ENCODE results near the gene SEC63.

Gene SEC63

GRCh38 chr6:107853230-107853629, 104.8 kb downstream of the SEC63 start:
- no peak for DNase-seq

DNA sequence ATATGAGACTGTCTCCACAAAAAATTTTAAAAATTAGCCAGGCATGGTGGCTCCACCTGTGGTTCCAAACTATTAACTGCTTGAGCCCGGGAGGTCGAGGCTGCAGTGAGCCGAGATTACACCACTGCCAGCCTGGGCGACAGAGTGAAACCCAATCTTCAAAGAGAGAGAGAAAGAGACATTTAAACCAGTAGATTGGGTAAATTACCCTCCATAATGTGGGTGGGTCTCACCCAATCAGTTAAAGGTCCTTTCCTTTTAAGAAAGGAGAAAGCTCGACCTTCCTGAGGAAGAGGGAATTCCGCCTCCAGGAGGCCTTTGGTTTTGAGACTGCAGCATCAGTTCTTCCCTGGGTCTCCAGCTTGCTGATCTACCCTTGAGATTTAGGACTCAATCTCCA, 108.7 kb downstream of the SEC63 start:
- no peak for DNase-seq

DNA sequence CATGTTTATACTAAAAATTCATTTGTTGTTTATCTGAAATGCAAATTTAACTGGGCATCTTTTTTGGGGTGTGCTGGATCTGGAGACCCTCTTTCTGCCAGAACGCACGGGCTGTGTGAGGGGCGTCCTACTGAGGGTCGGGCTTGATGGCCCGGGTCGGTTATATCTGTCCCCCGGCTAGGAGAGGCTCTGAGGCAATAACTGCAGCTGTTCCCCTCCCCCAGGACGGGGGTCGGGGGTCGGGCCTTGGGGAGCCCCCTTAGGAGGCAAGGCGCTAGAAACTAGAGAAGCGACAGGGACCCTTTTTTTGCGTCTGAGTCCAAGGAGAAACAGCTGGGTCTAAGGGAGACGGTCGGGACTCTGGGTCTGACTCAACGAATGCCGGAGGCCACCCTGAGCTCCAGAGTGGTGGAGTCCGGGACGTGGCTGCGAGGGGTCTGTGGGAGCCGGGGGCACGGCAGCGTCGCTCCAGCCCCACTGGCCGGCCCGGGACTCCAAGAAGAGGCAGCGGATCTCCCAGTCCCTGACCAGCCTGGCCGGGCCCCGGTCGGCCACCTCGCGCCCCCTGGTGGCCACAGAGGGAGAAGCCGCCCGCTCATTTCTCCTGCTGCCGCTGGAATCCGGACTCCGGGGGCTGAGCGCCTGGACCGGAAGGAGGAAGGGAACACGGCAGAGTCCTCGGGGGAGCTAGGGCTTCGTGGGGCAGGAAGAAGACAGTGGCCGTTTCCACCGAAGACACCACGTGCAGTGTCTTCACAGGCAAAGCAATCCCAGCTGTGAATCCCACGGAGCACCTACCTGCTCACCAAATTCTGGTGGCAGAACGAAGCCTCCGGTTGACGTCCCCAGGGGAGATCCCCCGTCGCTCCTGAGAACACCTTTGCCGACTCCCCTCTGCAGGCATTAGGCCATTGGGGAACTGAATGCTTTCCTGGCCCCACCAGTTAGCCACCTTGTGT, 109.9 kb downstream of the SEC63 start:
- DNase-seq, result peak; percentile 73

DNA sequence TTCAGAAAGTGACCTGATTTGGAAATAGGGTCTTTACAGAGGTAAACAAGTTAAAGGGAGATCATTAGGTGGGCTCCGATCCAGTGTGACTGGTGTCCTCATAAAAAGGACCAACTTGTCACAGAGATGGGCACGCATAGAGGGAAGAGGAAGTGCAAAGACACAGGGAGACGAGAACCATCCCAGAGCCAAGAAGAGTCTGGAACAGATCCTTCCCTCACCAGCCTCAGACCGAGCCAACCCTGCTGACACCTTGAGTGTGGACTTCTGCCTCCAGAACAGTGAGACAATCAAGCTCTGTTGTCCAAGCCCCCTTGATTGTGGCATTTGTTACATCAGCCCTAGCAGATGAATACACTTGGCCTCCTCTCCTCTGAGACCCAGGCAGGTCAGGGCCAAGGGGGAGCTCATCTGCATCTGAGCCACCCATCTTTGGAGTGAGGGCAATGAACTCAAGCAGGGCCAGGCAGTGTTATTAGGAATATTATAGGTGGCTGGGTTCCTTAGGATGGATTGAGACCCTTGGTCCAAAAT, 111.7 kb downstream of the SEC63 start:
- no peak for DNase-seq

DNA sequence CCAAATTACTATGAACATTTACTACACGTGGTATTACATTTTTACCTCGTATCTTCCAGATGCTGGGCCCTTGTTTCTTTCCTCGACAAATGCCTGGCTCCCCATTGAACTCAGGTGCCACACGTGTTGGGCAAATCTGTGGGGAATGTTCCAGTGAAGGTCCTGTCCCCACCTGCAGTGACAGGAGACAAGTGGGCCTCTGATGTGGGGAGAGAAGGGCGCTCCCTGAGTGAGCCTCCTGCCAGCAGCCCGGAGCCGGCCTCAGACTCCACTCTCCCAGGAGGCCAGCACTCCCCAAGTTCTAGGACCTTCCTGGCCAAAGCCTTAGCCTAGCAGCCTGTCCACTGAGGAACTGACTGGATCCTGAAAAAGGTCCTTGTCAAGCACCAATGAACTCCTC, 112.2 kb downstream of the SEC63 start:
- no peak for DNase-seq

DNA sequence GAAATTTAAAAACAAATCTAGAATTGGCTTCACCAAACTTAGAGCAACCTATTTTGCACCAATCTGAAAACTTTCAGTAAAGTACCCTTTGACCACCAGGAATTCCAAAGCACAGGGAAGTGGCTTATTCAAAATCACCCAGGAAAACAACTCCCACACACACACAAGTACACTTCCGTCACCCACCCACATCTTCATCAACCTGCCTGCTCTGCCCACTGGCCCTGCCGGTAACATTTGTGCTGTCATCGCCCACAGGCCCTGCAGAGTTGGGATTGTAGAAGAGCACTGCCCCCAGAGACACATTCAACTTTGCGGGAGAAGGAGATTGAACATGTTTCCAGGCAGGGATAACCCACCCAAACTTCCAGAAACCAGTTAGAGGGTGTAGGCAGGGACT, 114.6 kb downstream of the SEC63 start:
- DNase-seq, result peak; percentile 18

GRCh38 chr6:107841275-107841670, 116.7 kb downstream of the SEC63 start:
- DNase-seq, result no peak

GRCh38 chr6:107840636-107841274, 117.3 kb downstream of the SEC63 start:
- no peak for DNase-seq

GRCh38 chr6:107833136-107833535, 124.9 kb downstream of the SEC63 start:
- no peak for DNase-seq

DNA sequence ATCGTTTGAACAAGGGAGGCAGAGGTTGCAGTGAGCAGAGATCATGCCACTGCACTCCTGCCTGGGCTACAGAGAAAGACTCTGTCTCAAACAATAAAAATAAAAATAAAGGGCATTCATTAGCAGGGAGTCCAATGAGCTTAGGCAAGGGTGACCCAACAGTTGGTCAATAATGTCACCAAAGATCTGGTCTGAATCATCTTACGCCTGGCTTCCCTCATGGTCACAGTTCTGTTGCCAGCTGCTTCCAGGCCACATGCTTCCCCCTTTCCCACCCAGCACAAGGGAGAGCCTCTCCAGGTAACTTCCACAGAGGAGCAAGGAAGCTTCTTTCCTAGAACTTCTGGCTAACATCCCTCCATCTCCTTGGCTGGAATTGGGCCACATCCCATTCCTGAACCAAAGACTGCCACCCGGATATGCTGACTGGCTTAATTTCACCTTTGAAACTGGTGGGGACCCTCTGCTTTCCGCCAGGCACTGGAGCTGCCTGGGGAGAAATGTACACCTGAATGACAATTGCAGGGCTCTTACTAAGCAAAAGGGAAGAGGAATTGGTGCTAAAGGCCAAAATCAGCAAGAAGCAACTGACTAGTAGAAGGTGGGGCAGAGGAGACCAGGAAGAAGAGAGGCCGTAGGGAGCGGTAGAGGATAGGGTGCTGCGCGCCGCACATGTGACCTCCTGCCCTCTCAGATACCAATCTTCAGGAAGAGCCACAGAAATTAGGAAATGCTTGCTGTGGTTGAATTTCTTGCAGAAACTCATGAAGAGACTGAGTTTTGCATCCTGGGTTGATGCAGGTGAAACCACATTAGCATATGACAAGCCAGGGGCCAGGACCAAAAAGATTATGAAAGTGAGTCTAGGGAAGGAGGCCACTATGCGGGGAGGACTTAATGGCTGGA, 125.6 kb downstream of the SEC63 start:
- DNase-seq, result no peak

DNA sequence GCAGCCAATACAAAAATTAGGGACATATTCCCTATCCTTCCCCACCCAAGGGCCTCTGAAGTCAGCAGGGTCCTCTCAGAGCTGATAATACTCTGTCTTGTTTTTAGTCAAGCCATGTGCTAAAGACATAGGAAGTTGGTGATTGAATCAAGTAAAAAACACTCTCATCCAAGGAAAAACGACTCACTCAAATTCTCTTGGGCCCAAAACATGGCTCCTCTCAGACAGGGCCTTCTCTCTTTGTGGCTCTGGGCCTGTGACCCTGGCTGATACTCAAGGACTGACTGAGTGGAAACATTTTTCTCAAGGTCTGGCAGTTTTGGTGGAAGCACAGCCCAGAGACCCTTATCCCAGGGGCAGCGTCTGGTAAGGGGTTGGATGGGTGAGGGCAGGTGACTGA, 127.9 kb downstream of the SEC63 start:
- DNase-seq, result no peak

GRCh38 chr6:107827541-107827940, 130.5 kb downstream of the SEC63 start:
- no peak for DNase-seq

DNA sequence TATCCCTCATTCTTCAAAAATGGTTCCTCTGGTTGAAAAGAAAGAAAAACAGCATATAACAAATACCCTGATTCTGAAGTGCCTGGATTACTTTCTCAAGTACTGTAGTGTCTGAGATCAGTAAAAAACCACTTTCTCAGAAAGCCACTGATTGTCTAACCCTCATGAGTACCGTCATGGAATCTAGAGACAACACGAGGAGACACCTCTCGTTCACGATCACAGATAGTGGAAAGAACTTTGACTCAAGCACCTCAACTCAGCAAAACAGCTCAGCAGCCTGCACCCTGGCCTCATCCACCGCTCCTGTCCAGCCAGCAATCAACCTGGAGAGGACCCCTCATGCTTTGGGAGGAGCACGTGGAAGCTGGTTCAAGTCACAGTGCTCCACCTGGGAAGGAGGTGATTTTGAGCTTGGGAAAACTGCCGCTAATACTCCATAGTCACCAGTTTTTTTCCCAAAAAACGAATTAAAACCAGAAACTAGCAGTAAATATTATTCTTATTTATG, 134.9 kb downstream of the SEC63 start:
- peak; percentile 62 for DNase-seq

GRCh38 chr6:107822176-107823046, 135.6 kb downstream of the SEC63 start:
- DNase-seq, result peak; percentile 48

DNA sequence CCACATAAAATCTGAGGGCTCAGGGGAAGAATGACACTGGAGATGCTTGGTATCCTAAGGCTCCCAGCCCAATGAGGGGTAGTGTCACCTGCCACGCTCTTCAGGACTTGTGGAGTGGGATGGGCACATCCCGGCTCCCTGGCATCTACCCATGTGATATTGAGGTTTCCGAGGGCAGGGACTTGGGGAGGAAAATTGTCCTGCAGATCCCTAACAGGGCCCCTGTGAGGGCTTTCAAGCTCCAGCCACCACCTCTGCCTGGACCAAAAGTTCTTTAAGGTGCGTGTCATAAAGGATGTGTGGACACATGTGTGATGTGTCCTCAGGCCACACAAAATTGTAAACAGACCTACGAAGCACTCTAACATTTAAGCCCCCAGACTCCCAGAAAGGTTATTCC, 136.4 kb downstream of the SEC63 start:
- no peak for DNase-seq

- DNase-seq, result peak; percentile 44
Observed at GRCh38 chr6:107820338-107821261, 137.4 kb downstream of the SEC63 start.

DNA sequence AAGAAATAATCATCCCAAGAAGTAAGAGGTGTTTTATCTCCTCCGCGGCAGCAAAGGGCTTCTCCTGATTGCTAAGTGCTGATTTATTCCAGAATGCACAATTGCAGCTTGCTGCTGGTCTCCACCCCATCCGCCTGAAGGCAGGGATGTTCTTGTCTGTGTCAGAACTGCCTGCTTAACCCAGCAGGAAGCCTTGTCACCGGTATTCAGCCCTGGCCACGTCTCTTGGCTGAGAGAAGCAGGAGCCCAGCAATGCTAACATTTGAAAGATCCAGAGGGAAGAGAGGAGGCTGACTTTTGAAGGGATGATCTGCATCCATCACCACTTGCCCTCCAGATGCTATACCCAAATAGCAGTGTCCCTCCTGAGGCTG, 138.1 kb downstream of the SEC63 start:
- DNase-seq, result peak; percentile 33

DNA sequence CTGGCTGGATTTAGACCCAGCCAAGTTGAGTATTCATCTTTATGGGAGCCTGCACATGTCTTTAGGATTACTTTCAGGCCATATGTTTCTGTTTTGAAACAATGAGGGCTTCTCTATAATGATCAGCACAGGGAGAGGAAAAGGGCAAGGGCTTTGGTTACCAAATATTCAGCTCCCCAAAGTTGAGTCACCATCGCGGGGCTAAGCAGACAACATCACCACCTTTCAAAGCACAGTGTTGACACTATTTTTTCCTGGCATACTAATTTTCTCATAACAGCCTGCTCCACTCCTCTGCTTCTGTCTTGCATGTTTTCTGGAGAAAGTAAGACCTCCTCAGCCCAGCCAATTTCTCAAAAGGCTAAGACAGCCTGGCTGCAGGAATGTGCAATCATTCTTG, 138.8 kb downstream of the SEC63 start:
- DNase-seq, result peak; percentile 32

DNA sequence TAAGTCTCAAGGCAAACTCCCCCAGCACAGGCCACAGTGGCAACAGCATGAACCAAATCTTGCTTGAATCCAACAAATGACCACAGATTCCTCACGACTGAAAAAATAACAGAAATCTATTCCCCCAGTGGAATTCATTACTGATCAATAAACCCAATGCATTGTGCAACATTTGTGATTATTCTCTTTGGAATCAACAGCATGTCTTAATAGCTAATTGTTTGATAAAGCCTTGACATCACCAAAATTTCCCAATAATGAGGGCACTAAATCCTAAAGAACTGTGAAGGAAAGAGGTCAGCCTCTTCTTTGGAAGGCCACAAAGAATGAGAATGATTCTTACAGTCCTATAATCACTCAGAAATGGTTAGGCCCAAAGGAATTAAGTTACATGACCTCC, 139.7 kb downstream of the SEC63 start:
- no peak for DNase-seq

DNA sequence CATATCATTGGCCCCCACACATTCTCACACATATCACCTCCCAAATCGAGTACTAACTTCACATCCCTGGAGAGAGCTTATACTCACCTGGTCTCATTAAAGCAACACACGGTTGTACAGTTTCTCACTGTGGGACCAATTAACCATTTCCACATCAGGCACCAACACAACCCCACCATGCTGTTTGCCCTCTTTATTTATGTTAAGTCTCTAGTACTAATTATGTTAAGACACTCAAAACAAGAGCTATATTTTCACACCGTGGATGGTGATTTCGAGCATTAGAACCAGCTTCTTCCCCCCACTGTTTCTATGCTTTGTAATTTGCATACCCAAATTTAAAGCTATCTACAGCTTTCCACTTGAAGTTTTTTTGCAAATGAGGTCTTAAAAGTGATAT, 140.2 kb downstream of the SEC63 start:
- no peak for DNase-seq
